ENCODE measurements around the gene LPO. TPM values are rescaled to one million over a fixed set of nuclear protein-coding genes. Genes with fewer than 3 reads are reported as not detected.

Gene LPO
- polyA plus RNA-seq, 1 donor from 2014 or later, result not detected

GRCh38 chr17:58272367-58273280 is 34.2 kb downstream of the LPO start:
- no peaks in the 10 kb centered on the region for H4K20me1 ChIP-seq (ENCODE audit: insufficient read depth)
- H3K27ac ChIP-seq (ENCODE audit: low read length), result no peak overlapping the region
- no peaks in the 10 kb centered on the region for H3F3A ChIP-seq (ENCODE audit: insufficient read depth, low read length, poor library complexity, severe bottlenecking)
- H3K27me3 ChIP-seq (ENCODE audit: insufficient read depth, low read depth, low read length), result no peaks in the 10 kb centered on the region
- H3K9me3 ChIP-seq (ENCODE audit: low read length), result no peaks in the 10 kb centered on the region
- no peaks in the 10 kb centered on the region for H3K79me2 ChIP-seq (replicated peaks; ENCODE audit: insufficient read depth, low read length)
- no peak for TF ChIP-seq EZH2 (IDR thresholded peaks at IDR 0.05; ENCODE audit: borderline replicate concordance, insufficient read depth, low read length, poor library complexity, severe bottlenecking)
- TF ChIP-seq, protein P1, sequence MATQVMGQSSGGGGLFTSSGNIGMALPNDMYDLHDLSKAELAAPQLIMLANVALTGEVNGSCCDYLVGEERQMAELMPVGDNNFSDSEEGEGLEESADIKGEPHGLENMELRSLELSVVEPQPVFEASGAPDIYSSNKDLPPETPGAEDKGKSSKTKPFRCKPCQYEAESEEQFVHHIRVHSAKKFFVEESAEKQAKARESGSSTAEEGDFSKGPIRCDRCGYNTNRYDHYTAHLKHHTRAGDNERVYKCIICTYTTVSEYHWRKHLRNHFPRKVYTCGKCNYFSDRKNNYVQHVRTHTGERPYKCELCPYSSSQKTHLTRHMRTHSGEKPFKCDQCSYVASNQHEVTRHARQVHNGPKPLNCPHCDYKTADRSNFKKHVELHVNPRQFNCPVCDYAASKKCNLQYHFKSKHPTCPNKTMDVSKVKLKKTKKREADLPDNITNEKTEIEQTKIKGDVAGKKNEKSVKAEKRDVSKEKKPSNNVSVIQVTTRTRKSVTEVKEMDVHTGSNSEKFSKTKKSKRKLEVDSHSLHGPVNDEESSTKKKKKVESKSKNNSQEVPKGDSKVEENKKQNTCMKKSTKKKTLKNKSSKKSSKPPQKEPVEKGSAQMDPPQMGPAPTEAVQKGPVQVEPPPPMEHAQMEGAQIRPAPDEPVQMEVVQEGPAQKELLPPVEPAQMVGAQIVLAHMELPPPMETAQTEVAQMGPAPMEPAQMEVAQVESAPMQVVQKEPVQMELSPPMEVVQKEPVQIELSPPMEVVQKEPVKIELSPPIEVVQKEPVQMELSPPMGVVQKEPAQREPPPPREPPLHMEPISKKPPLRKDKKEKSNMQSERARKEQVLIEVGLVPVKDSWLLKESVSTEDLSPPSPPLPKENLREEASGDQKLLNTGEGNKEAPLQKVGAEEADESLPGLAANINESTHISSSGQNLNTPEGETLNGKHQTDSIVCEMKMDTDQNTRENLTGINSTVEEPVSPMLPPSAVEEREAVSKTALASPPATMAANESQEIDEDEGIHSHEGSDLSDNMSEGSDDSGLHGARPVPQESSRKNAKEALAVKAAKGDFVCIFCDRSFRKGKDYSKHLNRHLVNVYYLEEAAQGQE (IDR thresholded peaks at IDR 0.05; ENCODE audit: borderline replicate concordance), result no peak
- TF ChIP-seq RAD21 (conservative IDR thresholded peaks at IDR 0.05), result no peak
- no peak for TF ChIP-seq TAF1 (IDR thresholded peaks at IDR 0.05; ENCODE audit: low read depth)
- TF ChIP-seq EP300 (conservative IDR thresholded peaks at IDR 0.05; ENCODE audit: poor library complexity, severe bottlenecking), result no peak
- H2AFZ ChIP-seq (ENCODE audit: low read depth, low read length), result no peak overlapping the region
- H3K9me2 ChIP-seq (ENCODE audit: insufficient read depth, low read length), result no peaks in the 10 kb centered on the region
- no peaks in the 10 kb centered on the region for H3K36me3 ChIP-seq (ENCODE audit: insufficient read depth, low read length)
- no peak overlapping the region for H3K4me3 ChIP-seq (ENCODE audit: low read length)
- no peak overlapping the region for H3K4me2 ChIP-seq (ENCODE audit: low read length)
- H3K9ac ChIP-seq (ENCODE audit: low read length), result no peak overlapping the region

- Histone ChIP-seq H3K27me3 (ENCODE audit: insufficient read depth, low read depth, low read length) (no peaks in the 10 kb centered on the region), H3F3A (ENCODE audit: insufficient read depth, low read length, poor library complexity, severe bottlenecking) (no peaks in the 10 kb centered on the region), H3K9me3 (ENCODE audit: low read length) (no peaks in the 10 kb centered on the region), H3K4me3 (ENCODE audit: low read length) (no peak overlapping the region), H3K36me3 (ENCODE audit: insufficient read depth, low read length) (no peaks in the 10 kb centered on the region), H3K9ac (ENCODE audit: low read length) (no peak overlapping the region), H3K27ac (ENCODE audit: low read length) (no peak overlapping the region), H4K20me1 (ENCODE audit: insufficient read depth) (no peaks in the 10 kb centered on the region), H3K4me2 (ENCODE audit: low read length) (no peak overlapping the region), H2AFZ (ENCODE audit: low read depth, low read length) (no peak overlapping the region), H3K79me2 (replicated peaks; ENCODE audit: insufficient read depth, low read length) (no peaks in the 10 kb centered on the region), H3K9me2 (ENCODE audit: insufficient read depth, low read length) (no peaks in the 10 kb centered on the region)
- TF ChIP-seq POLR2AphosphoS5 (IDR thresholded peaks at IDR 0.05) (no peak), SMC3 (conservative IDR thresholded peaks at IDR 0.05; ENCODE audit: poor library complexity) (no peak), MXI1 (conservative IDR thresholded peaks at IDR 0.05; ENCODE audit: poor library complexity, severe bottlenecking) (no peak), CTCF (IDR thresholded peaks at IDR 0.05; ENCODE audit: poor library complexity, severe bottlenecking) (no peak), EP300 (conservative IDR thresholded peaks at IDR 0.05; ENCODE audit: poor library complexity, severe bottlenecking) (no peak), TAF1 (IDR thresholded peaks at IDR 0.05; ENCODE audit: low read depth) (no peak), EZH2 (IDR thresholded peaks at IDR 0.05; ENCODE audit: borderline replicate concordance, insufficient read depth, low read length, poor library complexity, severe bottlenecking) (no peak), RAD21 (conservative IDR thresholded peaks at IDR 0.05) (no peak)
- TF ChIP-seq, protein P1 (IDR thresholded peaks at IDR 0.05; ENCODE audit: borderline replicate concordance), result no peak
Measured at GRCh38 chr17:58273453-58274104, 35.2 kb downstream of the LPO start.
